HG02623 (cell line): ENCODE measurements around the gene SETMAR.

Experiments
- ATAC-seq: cut with Tn5 transposase; IDR thresholded peaks from one replicate; pipeline ENCODE4 v1.9.1; 2021; ENCODE audit warnings: moderate library complexity; ENCODE audit not compliant: unreplicated experiment

The SETMAR gene

DNA sequence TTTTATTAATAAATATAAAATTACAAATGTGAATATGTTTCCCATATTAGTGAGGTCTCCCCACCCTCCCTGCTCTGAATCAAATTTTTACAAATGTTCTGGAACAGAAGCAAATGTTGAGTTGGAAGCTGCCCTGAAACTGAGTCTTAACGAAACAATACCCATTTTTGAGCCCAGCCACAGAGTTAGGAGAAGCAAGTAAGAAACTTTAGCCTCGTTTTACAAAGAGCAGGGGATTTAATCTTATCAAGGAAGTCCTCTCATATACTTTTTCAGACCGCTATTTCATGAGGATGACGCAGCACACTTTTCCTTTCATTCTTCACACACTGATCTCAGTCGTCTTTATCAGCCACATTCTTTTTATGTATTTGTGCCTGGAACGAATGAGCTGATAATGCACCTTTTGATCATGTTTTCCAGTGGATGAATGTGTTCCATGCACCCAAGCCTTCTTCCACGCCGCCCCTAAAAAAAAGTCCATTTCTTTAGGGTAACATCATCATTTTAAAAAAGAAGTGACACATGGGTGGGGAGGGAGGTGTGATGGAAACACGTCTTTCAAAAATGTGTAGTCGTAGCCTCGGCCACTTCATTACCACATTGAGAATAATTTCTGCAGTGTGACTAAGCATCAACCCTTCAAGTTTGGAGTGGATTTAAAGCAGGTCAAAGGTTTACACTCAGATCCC, 48.1 kb downstream of the SETMAR start:
- peak; percentile 28 for ATAC-seq

DNA sequence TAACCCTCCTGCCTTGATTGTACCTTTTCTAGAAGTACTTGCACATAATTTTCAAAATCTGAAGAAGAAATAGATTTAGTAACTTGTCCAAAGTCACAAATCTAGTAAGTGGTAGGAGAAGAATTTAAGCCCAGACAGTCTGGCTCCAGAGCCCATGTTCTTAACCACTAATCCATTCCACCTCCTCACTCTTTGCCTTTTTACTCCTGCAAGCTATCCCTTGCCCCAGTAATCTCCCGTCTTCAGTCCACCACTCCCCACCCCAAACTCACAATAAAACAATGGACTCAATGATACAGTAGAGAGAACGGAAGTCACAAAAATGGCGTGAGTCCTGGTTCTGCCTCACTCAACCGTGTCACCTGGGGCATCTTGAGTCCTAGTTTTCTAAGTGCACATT, 48.7 kb downstream of the SETMAR start:
- no peak for ATAC-seq

DNA sequence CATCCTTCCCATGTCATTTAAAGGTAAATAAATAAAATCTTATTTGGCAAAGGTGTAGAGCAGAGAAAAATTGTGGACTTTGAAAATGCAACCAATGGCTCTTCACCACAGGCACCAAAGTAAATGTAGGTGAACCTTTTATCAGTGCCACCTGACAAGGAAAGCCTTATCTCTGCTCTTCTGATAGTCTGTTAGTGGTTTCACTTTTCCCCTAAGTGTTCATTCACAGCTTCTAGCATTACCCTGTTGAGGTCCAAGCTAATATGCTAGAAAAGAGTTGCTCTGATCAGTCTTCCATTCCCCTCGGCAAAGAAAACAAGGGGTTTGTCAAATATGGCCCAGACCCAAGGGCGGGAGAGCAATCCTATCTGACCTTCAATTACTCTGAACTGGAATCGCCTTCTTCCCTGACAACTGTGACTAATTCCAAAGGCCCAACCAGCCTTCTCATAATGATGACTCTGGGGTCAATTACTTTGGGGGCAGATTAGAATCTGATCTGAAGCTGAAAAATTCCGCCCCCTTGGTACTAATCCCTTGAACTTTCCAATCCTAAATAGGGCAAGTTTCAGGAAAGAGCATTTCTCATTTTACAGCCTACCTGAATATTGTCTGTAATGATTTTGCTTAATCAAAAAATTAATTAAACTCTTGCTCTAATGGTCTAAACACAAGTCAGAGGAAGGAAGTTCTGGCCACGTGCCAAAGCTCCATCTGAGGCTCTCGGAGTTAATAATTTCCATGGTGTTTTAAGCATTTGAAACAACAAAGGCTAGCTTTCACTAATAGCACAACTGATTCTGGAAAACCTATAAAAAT, 52.4 kb downstream of the SETMAR start:
- no peak for ATAC-seq

DNA sequence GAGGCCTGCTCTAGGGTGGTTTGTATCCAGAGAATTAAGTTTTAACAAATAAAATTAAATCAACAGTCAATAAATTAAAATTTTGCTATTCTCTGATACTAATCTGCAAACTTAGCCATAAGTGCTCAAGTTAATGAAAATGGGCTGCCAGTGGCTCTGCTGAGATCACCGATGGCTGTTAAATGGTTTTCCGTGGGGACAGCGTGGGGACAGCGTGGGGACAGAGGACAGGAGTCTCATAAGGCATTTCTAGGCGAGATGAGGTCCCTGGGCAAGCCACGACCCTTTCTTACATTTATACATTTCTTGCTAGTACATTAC, 53.0 kb downstream of the SETMAR start:
- ATAC-seq = no peak

DNA sequence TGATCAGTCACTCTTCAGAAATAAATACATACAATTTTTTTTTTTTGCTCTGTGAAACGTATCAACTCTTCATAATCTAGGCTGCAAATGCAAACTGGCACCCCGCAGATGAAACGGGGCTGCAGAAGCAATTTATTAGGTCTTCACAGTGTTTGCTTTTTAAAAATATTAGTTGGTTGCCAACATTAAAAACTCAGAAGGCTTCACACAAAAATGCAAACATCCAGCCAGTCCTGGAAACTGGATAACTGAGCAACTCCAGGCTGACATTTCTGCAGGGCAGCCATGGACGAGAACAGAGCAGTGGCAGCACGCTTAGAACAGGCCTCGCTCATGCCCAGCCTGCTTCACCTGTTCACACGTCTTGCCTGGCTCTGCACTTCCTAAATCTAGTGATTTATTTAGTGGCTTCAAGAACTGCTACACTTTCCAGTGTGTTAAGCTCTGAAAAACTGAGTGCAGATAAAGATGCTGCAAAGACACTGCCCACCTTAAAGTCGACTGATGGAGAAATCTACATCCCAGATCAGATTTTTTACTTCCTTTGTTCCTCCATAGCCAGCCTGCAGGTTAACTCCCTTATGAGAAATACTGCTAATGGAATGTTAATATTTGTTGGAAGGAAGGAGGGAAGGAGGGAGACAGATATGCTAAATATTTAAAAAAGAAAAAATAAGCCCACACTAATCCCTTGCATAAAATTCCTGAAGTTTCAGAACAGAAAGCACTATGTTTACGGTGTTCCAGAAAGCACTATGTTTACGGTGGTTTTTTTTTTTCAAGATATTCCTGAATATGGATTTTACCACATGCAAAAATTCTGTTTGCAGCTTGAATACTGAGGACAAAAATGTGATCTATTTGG, 53.6 kb downstream of the SETMAR start:
- no peak for ATAC-seq

DNA sequence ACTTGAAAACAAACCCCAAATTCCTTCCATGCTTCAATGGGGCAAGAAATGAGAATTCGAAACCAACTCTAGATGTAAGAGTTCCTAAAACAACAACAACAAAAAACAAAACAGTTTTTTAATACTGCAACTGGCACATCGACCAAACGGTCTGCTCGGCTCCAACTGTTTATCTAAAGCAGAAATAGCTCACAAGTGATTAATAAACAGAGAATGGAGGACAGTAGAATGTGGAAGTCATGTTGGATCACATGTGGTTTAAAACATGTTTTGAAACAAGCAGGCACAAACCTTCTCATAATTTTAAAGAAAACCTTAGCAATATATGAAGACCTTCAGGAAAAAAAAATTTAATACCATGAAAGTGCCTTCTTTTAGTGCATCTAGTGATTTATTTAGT, 55.1 kb downstream of the SETMAR start:
- no peak for ATAC-seq

DNA sequence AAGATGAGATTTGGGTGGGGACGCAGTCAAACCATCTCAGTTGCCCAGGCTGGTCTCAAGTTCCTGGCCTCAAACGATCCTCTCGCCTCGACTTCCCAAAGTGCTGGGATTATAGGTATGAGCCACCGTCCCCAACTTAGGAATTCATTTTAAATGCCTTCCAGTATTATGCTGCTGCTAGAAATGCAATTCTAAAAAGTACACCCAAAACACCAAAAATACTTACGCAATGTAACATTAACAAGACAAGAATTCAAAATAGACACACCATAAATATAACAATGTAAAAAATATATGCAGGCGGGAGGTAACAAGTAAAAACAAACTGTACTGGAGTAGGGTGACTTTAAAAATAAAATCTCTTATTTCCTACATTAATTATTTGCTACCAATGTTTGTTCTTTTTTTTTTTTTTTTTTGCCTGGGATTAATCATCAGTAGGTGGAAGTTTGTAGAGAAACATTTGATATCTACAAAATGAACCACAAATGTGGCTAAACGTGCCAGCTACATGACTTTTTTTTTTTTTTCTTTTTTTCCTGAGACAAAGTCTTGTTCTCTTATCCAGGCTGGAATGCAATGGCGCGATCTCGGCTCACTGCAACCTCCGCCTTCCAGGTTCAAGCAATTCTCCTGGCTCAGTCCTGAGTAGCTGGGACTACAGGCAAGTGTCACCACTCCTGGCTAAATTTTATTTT, 56.8 kb downstream of the SETMAR start:
- no peak for ATAC-seq

DNA sequence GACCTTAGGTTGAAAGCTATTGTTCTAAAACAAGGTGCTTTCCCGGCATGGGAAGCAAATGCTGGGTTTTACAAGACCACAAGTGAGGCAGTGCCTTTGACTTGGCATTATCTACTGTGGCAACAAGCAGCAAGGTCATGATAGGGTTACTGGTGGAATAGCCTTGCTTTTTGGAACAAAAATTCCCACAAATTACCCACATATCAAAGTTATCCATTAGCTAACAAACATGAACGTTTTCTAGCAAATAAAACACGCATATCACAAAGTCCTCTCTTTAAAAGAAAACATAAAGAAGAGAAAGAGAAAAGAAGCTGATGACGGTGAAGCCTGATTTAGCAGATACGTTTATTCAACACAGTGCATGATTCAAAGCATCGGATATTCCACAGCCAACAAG, 57.6 kb downstream of the SETMAR start:
- ATAC-seq = no peak

DNA sequence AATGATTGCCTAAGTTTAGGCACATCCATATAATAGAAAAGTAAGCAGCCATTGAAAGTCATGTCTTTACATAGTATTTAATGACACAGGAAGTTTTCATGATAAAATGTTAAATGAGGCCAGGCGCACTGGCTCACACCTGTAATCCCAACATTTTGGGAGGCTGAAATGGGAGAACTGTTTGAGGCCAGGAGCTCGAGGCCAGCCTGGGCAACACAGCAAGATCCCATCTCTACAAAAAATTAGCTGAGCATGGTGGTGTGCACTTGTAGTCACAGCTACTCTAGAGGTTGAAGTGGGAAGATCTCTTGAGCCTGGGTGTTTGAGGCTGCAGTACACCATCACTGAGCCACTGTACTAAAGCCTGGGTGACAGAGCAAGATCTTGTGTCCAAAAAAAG, 59.4 kb downstream of the SETMAR start:
- no peak for ATAC-seq
